ENCODE results near the gene TLE7.

Gene TLE7

DNA sequence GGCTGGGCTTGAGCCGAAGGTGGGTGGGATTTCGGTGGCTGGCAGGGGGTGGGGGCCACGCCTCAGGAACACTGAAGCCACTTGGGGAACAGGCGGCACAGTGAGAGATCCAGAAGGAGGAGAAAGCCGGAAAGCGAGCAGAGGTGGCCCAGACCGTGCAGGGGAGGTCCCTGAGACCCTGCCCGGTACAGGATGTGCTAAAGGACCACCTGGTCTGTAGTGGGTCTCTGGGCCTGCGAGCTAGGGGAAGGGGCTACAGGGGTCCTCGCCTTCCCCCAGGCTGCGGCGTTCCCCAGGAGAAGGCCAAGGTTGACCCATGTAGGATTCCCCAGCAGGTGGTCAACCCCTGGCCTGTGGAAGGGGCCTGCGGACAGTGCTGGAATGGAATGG is at the start of gene TLE7:
TLE7 (minus strand) TSS at position 4 of the 390 bp plus-strand sequence. CDS start 8,730 bp downstream, outside the sequence.
- DNase-seq = no peak

DNA sequence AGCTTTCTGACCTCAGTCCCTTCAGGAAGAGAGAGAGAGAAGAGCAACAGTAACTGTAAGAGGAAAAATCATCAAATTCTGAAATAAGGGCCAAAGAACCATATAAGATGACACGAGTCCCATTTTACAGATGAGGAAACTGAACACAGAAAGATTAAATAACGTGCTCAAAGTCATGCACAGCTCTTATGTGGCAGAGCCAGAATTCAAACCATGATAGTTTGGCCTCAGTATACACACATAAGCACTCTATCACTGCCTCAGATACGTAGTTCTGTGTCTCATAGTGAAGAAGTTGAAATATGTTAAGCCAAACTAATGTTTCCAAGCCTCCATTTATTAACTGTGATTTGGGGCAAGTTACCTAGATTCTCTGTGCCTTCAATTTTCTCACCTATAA is 49.2 kb upstream of the TLE7 start:
- DNase-seq = no peak

DNA sequence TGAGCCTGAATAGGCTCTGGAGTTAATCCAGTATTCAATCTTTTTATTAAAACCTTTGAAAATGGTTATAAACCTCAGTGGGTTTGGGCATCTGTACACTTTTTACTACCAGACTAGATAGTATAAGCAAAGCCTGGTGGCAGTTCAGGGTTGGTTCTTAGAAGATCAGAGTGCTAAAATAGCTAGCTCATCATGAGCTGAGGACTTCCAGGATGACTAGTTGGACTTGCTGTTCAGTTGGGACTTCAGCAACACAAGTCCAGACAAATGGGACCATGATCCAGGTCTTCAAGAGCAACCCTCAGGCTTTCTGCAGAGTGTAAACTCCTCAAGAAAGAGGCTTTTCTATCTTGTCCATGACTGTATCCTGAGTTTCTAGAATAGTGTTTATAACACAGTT is 48.5 kb upstream of the TLE7 start:
- DNase-seq = no peak

DNA sequence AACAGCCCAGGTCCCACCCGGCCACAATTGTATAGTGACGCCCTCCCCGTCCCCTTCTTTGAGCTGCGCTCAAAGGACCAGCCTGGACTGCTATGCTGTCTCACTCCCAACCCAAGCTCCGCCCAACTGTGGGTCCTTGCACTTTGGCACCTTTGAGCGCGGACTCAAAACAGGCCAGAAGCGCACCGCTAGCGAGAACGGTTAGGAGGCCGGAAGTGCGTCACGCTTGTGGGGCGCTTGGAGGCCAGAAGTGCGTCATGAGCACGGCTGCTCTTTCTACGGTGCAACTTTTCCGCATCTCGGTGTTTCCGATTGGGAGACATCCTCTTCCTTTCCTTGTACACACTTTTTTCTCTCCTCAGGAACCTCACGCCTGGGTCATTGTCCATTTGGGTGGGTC is 47.3 kb upstream of the TLE7 start, which contains the start of gene ZNF19:
ZNF19 (minus strand) TSS at position 203 of the 400 bp plus-strand sequence. CDS start 7,210 bp downstream, outside the sequence.
- no peak for DNase-seq

DNA sequence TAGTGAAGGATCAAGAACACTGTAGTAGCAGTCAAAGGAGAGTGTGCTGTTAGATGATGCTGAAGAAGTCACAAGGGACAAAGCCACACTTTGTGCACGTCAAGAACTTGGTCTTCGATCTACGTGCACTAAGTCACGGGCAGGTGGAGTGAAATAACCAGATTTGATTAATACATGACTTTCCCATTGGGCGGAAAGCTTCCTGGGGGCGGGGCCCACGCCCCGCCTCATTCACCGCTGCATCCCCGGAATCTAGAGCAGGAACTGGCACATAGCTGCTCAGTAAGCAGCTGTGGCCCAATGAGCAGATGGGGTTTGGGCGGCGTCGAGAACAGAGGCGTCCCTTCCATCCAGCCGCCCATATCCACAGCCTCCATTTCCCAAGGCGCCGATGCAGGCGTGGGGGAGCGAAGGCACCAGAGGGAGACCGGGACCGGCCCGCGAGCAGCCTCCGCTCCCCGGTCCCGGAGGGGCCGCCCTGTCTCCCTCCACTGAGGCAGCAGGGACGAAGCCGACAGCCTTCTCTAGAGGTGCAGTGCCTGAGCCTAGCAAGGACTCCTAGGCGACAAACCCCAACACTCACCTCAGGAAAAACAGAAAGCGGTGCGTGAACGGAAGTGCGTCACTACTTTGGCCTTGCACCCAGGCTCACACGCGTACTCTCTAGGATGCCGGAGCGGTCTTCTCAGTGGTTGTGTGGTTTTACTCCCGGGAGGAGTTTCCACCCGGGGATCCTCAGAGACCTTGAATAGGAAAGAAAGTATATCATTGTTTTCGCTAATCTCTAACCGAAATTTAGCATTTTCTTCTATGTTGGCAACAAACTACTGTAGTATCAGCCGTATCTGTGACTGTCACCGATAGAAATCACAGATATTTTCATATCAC is 42.4 kb upstream of the TLE7 start:
- DNase-seq = peak; percentile 91

DNA sequence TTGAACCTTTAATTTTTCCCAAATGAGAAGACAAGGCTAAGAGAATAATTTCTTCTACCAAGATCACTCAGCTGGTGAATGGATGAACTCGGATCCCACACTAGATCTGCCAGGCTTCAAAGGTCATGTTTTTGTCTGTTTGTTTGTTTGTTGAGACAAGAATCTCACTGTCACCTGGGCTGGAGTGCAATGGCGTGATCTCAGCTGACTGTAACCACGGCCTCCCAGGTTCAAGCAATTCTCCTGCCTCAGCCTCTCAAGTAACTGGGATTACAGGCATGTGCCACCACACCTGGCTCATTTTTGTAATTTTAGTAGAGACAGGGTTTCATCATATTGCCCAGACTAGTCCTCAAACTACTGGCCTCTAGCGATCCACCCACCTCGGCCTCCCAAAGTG is 40.7 kb upstream of the TLE7 start:
- DNase-seq = no peak

DNA sequence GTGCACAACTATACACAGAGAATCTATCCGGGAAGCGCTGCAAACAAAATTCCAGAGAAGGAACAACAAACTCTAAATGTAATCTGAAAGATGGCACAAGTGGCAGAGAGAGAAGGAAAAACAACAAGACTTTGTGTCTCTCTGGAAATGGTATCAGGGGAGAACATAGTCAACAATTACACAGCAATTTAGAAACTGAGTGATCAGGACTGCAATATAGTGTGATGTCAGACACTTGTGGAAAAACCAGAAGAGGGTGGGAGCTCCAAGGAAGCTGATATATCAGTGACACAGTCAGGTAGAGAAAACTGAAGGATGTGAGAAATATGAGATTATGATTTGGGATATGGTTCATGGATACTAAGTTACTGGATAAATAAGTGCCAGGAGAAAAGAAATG is 39.1 kb upstream of the TLE7 start:
- DNase-seq = no peak

DNA sequence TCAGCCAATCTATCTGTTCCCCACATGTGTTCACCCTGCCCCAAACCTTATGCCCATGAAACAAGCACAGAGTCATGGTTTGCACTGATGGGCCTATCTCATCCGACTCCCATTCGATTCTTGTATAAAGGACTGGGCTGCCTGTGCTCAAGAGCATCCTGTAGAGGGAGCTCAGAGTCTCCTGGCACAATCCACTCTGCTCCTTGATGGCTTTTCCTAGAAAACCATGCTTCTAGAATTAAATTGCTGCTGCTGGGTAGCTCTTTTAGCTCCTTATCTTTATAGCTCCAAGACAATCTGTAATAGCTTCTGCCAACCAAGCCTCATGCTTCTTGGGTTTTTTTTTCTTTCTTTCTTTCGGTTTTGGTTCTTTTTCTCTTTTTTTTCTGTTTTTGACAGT is 37.6 kb upstream of the TLE7 start:
- peak; percentile 26 for DNase-seq

DNA sequence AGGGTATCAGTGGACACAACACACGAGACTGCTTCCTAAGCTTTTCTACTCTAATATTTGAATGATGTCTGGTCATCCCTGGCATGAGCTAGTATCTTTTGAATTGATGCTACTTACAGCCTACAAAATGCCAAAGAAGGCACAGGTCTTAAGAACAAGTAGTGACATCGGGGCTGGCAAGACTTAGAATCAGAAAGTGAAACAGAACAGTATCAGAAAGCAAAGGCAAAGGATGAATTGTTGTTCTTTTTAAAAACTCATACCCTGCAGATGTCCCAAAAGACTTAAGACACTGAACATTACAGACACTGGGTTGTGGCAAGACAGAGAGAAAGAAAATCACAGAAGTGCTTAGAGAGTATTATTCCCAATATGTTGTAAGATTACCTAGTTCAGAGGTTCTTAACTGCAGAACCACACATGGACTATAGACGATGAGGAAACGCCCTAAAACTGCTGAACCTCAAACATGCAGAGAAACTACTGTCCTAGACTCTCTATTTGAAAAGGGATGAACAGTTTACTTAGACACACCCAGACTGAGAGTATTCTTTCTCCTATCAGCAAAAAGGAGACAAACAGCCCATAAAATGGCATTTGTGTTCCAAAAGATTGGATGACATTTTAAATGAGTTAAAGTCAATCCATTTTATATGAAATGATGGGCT is 34.7 kb upstream of the TLE7 start:
- no peak for DNase-seq

DNA sequence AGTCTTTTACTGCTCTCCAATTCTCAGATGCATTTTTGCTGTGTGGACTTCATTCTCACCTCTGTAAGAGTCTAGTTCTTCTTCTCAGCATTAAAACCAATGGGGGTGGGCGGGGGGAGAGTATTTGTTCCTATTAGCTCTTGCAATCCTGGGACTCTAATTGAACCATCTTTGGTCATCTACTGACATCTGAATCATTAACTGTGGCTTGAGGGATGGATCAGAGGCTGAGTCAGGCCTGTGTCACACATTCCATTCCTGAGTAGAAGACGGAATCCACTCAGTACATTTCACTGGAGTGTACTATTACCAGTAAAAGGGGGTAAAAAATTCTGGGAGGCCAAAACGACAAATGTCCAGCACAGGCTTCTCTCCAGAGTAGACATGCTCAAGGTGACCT is 33.0 kb upstream of the TLE7 start:
- DNase-seq = no peak

DNA sequence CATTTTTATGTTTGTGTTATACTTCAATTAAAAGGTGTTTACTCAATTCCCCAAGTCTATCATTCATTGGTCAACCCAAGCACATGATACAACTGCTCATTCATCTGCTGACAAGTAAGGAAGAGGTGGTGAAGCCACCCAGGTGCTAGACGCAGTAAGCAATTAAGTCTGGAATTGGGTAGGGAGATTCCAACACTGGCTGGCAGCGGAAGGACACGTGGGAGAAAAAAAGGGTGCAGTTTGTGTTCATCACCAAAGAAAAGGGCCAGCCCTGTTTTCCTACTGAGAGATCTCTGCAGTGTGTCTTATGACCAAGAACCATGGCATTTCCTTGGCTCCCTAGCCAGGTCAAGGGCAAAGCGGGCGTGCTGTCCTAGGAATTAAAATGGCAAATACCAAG is 32.0 kb upstream of the TLE7 start:
- no peak for DNase-seq

DNA sequence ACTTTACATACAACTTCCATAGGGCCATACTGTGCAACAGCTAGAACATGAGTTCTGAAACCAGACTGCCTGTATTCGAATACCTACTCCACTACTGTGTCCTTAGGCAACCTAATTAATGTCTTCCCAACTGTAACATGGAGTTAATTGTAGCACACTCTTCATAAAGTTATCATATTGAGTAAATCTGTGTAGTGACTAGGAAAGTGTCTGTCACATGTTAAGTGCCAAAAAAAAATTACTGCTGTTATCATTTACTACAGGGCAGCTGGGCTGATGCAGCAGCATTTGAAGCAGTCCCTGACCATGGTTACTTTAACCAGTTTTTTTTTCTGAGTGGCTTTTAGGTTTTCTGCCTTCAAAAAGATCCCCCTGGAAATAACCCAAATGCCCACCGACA is 31.1 kb upstream of the TLE7 start:
- no peak for DNase-seq

DNA sequence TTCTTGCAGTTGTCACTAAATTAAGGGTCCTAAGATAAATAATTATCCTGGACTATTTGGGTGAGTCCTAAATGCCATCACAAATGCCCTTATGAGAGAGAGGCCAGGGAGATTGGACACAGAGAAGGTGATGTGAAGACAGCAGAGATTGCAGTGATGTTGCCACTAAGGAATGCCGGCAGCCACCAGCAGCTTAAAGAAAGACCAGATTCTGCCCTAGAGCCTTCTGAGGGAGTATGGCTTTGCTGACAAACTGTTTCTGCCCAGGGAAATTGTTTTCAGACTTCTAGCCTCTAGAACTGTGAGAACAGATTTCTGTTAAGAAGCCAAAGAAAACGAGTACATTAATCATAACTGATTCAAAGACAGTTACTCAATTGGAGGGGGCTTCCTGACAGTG is 30.2 kb upstream of the TLE7 start:
- no peak for DNase-seq

DNA sequence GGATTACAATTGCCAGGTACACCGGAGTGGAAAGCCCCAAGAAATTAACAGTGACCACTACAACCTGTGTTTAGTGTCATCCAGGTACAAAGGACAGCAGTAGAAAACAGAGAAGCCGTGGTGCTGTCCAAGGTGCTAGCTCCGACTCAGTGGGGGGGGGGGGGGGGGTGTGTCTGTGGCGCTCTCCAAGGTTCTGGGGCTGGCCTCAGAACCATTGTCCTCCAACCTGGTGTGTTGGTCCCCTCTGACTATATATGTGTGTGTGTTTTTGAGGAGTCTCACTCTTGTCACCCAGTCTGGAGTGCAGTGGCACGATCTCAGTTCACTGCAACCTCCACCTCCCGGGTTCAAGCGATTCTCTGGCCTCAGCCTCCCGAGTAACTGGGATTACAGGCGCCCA is 26.0 kb upstream of the TLE7 start:
- DNase-seq = no peak

DNA sequence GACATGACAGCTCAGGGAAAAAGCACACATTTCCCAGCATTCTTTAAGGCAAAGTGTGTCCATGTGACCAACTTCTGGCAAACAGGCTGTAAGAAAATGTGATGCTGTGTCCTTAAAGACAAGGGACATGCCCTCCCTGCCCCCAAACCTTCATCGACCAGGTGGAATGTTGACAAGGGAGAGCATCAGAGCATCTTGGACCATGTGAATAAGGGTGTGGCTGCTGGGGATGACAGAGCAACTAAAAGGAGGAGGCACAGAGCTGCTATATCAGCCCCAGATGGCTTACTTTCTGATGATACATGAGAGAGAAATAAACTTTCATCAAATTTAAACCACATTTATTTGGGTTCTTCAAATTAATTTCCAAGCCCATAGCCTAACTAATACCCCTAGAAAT is 22.4 kb upstream of the TLE7 start:
- no peak for DNase-seq

DNA sequence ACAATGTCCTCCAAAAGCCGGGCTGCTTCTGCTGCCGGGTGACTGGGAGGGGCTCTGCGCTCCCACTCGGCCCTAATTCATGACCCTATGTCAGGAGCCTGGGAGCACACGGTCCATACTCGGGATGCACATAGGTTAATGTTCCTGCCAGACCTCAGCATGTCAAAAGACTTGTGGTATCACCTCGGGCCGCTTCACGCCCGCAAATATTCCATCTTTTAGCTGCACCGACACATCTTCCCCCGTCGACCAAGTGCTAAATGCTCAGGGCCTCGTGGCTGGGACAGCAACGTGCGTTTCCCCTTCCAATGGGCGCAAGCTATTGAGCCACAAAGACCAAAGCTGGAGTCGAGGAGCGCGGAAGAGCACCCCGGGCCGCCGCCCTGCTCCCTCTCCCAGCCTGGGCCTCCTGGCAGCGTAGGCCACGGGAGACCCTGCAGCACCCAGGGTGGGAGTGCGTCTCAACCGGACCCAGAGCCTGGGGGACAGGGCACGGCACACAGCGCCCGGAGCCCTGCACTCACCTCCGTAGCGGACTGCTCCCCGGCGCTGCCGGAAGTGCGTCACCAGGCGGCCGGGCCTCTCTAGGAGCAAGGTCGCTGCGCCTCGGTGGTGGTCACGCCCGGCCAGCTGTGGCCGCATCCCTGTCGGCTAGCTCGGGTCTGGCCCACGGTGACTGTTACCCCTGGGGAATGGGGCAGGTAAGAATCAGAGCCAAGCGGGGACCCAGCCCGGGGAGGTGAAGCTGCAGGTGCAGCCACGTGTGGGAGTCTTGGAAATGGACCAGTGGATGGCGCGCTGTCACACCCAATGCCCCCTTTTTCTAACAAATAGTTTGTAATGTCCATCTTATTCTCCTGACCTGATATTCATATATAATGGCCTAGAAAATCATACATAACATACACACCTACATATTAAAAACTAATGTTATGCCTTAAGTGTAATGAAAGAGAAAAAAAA is 20.1 kb upstream of the TLE7 start, which contains the start of gene ZNF23:
ZNF23 (minus strand) TSS at position 562 of the 963 bp plus-strand sequence. CDS start 5,451 bp downstream, outside the sequence.
- peak; percentile 76 for DNase-seq

DNA sequence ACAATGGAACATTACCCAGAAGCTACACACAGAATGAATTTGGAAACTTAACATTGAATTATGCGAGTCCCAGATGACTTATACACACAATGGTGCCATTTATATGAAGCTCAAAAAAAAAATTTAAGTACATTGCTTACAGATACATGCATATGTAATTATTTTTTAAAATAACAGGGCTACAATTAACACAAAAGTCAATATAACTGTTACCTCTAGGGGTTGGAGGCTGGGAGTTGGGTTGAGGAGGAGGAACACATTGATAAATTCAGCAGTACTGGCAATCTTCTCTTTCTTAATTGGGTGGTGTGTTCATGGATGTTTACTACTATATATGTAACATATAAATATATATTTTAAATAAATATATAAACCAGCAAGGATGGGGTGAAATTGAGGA is 19.1 kb upstream of the TLE7 start:
- DNase-seq = no peak

DNA sequence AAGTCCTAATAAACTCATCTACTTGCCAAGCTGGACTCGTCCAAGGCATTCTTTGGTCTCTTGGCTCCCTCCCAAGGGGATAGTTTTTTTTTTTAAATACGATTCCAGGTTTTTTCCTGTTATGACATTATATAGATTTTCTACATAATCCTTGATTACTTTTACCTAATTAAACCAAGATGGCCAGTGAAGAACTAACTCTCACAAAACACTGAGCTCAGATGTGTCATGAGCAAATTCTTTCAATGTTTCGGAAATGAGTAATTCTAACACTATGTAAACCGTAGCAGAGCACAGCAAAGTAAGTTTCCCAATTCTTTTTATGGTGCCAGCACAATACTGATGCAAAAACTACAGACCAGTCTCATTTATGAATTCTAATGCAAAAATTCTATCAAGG is 18.4 kb upstream of the TLE7 start:
- no peak for DNase-seq

DNA sequence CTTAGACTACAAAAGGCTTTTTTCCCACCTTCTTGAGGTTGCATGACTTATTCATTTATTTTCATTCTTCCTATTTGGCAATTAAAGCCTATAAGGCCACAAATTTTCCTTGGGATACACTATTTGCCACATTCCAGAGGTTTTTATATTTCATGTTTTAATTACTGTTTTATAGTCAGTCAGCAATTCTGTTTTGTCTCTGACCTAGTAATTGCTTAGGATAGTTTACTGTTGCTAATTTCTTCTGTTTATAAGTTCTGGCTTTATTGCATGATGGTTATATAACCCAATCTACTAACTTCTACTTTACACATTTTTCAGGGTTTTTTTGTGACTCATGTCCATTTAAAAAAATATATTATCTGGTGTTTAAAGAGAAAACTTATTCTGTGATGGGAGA is 17.7 kb upstream of the TLE7 start:
- no peak for DNase-seq

DNA sequence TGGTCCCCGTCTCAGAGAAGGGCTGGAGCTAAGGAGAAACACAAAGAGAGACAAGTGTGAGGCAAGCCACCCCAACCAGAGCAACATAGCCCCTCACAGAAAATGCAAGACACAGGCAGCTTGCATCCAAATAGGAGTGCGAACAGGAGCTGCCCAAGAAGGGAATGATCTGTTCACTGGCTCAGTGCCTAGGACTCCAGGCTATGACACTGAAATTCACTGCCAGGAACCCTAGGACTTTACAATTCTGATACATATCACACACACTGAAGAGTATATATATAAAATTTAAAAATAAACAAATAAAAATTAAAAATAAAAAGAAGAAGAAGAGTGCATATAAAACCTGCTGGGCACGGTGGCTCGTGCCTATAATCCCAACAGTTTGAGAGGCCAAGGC is 14.9 kb upstream of the TLE7 start:
- no peak for DNase-seq

DNA sequence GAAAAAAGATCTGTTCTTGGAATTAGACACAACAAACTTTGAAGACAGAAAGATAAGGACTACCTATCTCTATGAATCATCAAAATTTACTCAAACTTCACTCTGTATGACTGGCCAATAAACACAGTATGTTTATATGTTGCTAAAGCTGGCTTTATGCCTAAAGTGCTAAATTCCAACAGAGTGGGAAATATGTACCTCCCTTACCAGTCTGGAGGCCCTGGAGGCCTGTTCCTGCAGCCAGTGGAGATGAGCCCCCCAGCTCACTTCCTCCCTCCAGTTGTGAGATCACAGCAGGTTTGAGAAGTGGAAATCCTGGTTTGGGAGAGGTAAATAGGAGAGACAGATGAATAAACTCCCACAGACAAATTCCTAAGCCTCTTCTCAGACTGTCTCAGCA is 11.2 kb upstream of the TLE7 start:
- no peak for DNase-seq

DNA sequence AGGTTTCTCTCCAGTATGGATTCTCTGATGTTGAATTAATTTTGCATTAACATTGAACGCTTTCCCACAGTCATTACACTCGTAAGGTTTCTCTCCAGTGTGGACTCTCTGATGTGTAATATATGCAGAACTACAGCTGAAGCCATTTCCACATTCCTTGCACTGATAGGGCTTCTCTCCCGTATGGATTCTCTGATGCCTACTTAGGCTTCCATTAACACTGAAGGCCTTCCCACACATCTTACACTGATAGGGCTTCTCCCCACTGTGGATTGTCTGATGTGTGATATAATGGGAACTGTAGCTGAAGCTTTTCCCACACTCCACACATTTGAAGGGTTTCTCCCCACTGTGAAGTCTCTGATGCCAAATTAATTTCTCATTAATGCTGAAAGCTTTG is 7.2 kb upstream of the TLE7 start:
- no peak for DNase-seq

DNA sequence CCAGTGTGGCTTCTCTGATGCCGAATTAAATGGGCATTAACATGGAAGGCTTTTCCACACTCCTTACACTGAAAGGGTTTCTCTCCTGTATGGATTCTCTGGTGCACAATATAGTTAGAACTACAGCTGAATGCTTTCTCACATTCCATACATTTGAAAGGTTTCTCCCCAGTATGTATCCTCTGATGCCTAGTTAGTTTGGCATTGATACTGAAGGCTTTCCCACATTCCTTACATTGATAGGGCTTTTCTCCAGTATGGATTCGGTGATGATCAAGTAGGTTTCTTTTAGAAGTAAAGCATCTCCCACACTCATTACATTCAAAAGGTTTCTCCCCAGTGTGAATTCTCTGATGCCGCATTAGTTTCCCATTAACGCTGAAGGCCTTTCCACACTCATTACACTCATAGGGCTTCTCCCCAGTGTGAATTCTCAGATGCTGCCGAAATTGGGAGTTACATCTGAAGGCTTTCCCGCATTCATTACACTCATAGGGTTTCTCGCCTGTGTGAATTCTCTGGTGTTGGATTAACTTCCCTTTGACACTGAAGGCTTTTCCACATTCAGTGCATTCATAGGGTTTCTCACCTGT is 6.5 kb upstream of the TLE7 start:
- DNase-seq = no peak

Data from NCI-H1092 treated with DMSO at 0.1 percent for 48 hours (cell line).